OCI-LY1 (cell line): ENCODE data around the gene HDAC1.
"Not testable (repeated sequence)": the region's sequence is repeated elsewhere in the genome, so short reads cannot be mapped to it uniquely, and the experiment has no call there.

Source experiments
- H2AFZ ChIP-seq: fragments of 200-600 bp; sonication (generic), shearing (Covaris generic); 2 replicates; pipeline ENCODE4 v1.6.0; 2014; ENCODE audit warnings: antibody characterized with exemption, mild to moderate bottlenecking, low read length
- H3F3A ChIP-seq: fragments of 200-600 bp; sonication (generic), shearing (Covaris generic); 2 replicates; pipeline ENCODE4 v1.6.0; 2014; ENCODE audit warnings: mild to moderate bottlenecking, antibody characterized with exemption, low read length, moderate library complexity; ENCODE audit not compliant: insufficient read depth
- H3K27ac ChIP-seq: fragments of 200-600 bp; sonication (generic); 2 replicates; pipeline ENCODE4 v1.5.1; 2014; ENCODE audit warnings: low read length, mixed run types, mild to moderate bottlenecking, low read depth; ENCODE audit not compliant: poor library complexity, severe bottlenecking
- H3K27me3 ChIP-seq: fragments of 200-600 bp; sonication (generic); 2 replicates; pipeline ENCODE4 v1.6.0; 2014; ENCODE audit warnings: antibody characterized with exemption, mild to moderate bottlenecking, low read length, moderate library complexity; ENCODE audit not compliant: insufficient read depth
- H3K36me3 ChIP-seq: fragments of 200-600 bp; sonication (generic); 2 replicates; pipeline ENCODE4 v1.6.1; 2014; ENCODE audit warnings: mild to moderate bottlenecking, antibody characterized with exemption, low read length, moderate library complexity, mixed read lengths; ENCODE audit not compliant: insufficient read depth
- H3K4me1 ChIP-seq: fragments of 200-600 bp; sonication (generic); 2 replicates; pipeline ENCODE4 v1.5.1; 2014; ENCODE audit warnings: mild to moderate bottlenecking, low read length, moderate library complexity; ENCODE audit not compliant: insufficient read depth, severe bottlenecking
- H3K4me2 ChIP-seq: fragments of 200-600 bp; sonication (generic), shearing (Covaris generic); 2 replicates; pipeline ENCODE4 v1.6.1; 2014; ENCODE audit warnings: low read length
- H3K4me3 ChIP-seq: fragments of 200-600 bp; sonication (generic); 2 replicates; pipeline ENCODE4 v1.5.1; 2014; ENCODE audit warnings: low read length, low read depth, mild to moderate bottlenecking, mixed read lengths; ENCODE audit not compliant: poor library complexity, severe bottlenecking
- H3K79me2 ChIP-seq: fragments of 200-600 bp; shearing (Covaris generic); 2 replicates; pipeline ENCODE4 v1.6.1; 2016; ENCODE audit warnings: mixed run types, low read length, mixed read lengths; ENCODE audit not compliant: insufficient read depth
- H3K9ac ChIP-seq: fragments of 200-600 bp; sonication (generic), shearing (Covaris generic); 2 replicates; pipeline ENCODE4 v1.6.1; 2014; ENCODE audit warnings: mild to moderate bottlenecking, low read length, mixed read lengths
- H3K9me2 ChIP-seq: fragments of 200-600 bp; sonication (generic), shearing (Covaris generic); 2 replicates; pipeline ENCODE4 v1.6.1; 2014; ENCODE audit warnings: low read depth, mild to moderate bottlenecking, low read length, mixed read lengths
- H3K9me3 ChIP-seq: fragments of 200-600 bp; shearing (Covaris generic); 2 replicates; pipeline ENCODE4 v1.6.1; 2014; ENCODE audit warnings: low read length, mixed read lengths
- H4K20me1 ChIP-seq: fragments of 200-600 bp; sonication (generic), shearing (Covaris generic); 2 replicates; pipeline ENCODE4 v1.6.0; 2016; ENCODE audit warnings: mild to moderate bottlenecking, low read length; ENCODE audit not compliant: insufficient read depth
- CTCF ChIP-seq: fragments of 200-600 bp; sonication (generic), shearing (Covaris generic); IDR thresholded peaks from 2 replicates; pipeline ENCODE4 v1.5.1; 2017; ENCODE audit warnings: mild to moderate bottlenecking, antibody characterized with exemption, low read length, moderate library complexity, mixed read lengths
- EZH2 ChIP-seq: fragments of 200-600 bp; sonication (generic), shearing (Covaris generic); IDR thresholded peaks from 2 replicates; pipeline ENCODE4 v1.8.0; 2017; ENCODE audit warnings: borderline replicate concordance, mixed run types, mild to moderate bottlenecking, antibody characterized with exemption, low read length, moderate library complexity, mixed read lengths

The HDAC1 gene

GRCh38 chr1:32276032-32276782, 15.7 kb upstream of the HDAC1 start:
- Histone ChIP-seq H2AFZ (no peak overlapping the region), H3K9me3 (no peaks in the 10 kb centered on the region), H3F3A (no peaks in the 10 kb centered on the region), H3K27me3 (no peaks in the 10 kb centered on the region), H3K79me2 (no peaks in the 10 kb centered on the region), H3K4me1 (peaks cover 36% of the 10 kb centered on the region), H3K27ac (no peak overlapping the region), H3K9me2 (no peaks in the 10 kb centered on the region), H3K4me3 (no peak overlapping the region), H4K20me1 (no peaks in the 10 kb centered on the region), H3K4me2 (no peak overlapping the region), H3K36me3 (peaks cover 59% of the 10 kb centered on the region), H3K9ac (no peak overlapping the region)
- TF ChIP-seq CTCF (no peak), EZH2 (no peak)

- H3K36me3 ChIP-seq, result peaks cover 44% of the 10 kb centered on the region
- not testable (repeated sequence) for H3K4me3 ChIP-seq, H2AFZ ChIP-seq, H3F3A ChIP-seq, H3K79me2 ChIP-seq, H3K9me2 ChIP-seq, H3K9ac ChIP-seq, H3K4me1 ChIP-seq, H4K20me1 ChIP-seq, H3K9me3 ChIP-seq, H3K27me3 ChIP-seq, H3K4me2 ChIP-seq, H3K27ac ChIP-seq
Measured at GRCh38 chr1:32284777-32285176, 7.1 kb upstream of the HDAC1 start.

GRCh38 chr1:32285658-32286057, 6.2 kb upstream of the HDAC1 start:
- H3K9ac ChIP-seq, result no peak overlapping the region
- H3K4me3 ChIP-seq, result no peak overlapping the region
- no peaks in the 10 kb centered on the region for H3K9me3 ChIP-seq
- TF ChIP-seq EZH2 (no peak), CTCF (no peak)
- peaks cover 8% of the 10 kb centered on the region for H3F3A ChIP-seq
- H3K4me2 ChIP-seq, result no peak overlapping the region
- H3K79me2 ChIP-seq, result no peaks in the 10 kb centered on the region
- H3K9me2 ChIP-seq, result no peaks in the 10 kb centered on the region
- H3K27me3 ChIP-seq, result no peaks in the 10 kb centered on the region
- no peak overlapping the region for H2AFZ ChIP-seq
- no peaks in the 10 kb centered on the region for H4K20me1 ChIP-seq
- no peak overlapping the region for H3K27ac ChIP-seq
- H3K4me1 ChIP-seq, result peaks cover 8% of the 10 kb centered on the region
- H3K36me3 ChIP-seq, result peaks cover 37% of the 10 kb centered on the region

GRCh38 chr1:32286763-32287162, 5.1 kb upstream of the HDAC1 start:
- Histone ChIP-seq H3K36me3 (peaks cover 28% of the 10 kb centered on the region), H4K20me1 (no peaks in the 10 kb centered on the region), H3K4me3 (no peak overlapping the region), H3K9me3 (no peaks in the 10 kb centered on the region), H3K9me2 (no peaks in the 10 kb centered on the region), H2AFZ (no peak overlapping the region), H3K4me1 (peaks cover 18% of the 10 kb centered on the region), H3F3A (peaks cover 8% of the 10 kb centered on the region), H3K4me2 (no peak overlapping the region), H3K9ac (no peak overlapping the region), H3K27me3 (no peaks in the 10 kb centered on the region), H3K79me2 (no peaks in the 10 kb centered on the region), H3K27ac (no peak overlapping the region)
- TF ChIP-seq CTCF, result no peak
- TF ChIP-seq EZH2, result no peak
